UCSD-AML1 (cell line): ENCODE measurements around the gene SAMD4A.
"Not testable (repeated sequence)": the region's sequence is repeated elsewhere in the genome, so short reads cannot be mapped to it uniquely, and the experiment has no call there.

ENCODE experiments used
- DNase-seq: peaks from one replicate; lab custom pipeline; 2025; ENCODE audit not compliant: unreplicated experiment; lab: John Stamatoyannopoulos, UW

SAMD4A gene

GRCh38 chr14:54792288-54792687 lies 225.4 kb downstream of the SAMD4A start:
- DNase-seq, result no peak

- no peak for DNase-seq
Measured at GRCh38 chr14:54794159-54794558, 227.2 kb downstream of the SAMD4A start.

- DNase-seq, result no peak
Measured at GRCh38 chr14:54794796-54795195, 227.9 kb downstream of the SAMD4A start.

GRCh38 chr14:54796961-54797360 lies 230.0 kb downstream of the SAMD4A start:
- DNase-seq, result no peak

GRCh38 chr14:54797556-54797955 lies 230.6 kb downstream of the SAMD4A start:
- no peak for DNase-seq

DNA sequence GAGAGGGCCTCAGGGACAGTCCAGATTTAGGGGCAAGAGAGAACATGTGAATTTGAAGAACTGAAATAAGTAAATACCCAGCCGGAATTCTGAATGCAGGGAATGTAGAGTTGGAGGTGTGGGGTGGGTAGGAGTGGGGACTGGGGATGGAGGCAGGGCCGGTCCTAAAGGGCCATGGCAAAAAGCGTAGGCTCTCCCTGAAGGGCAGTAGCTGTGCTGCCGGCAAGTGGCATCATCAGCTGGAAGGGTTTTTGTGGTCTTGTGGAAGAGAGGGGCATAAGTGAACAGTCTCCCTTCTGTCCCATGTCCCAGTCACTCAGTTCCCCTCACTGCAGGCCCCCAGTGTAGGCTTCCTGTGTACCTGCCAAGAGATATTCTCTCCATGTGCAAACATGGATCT lies 231.1 kb downstream of the SAMD4A start:
- no peak for DNase-seq

- DNase-seq, result no peak
Measured at GRCh38 chr14:54798465-54799124, 231.7 kb downstream of the SAMD4A start.

DNA sequence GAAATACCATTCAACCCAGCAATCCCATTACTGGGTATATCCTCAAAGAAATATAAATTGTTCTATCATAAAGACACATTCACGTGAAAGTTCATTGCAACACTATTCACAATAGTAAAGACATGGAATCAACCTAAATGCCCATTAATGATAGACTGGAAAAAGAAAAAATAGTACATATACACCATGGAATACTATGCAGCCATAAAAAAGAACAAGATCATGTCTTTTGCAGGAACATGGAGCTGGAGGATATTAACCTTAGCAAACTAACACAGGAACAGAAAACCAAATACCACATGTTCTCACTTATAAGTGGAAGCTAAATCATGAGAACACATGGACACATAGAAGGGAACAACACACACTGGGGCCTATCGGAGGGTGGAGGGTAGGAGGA lies 234.6 kb downstream of the SAMD4A start:
- DNase-seq, result not testable (repeated sequence)

DNA sequence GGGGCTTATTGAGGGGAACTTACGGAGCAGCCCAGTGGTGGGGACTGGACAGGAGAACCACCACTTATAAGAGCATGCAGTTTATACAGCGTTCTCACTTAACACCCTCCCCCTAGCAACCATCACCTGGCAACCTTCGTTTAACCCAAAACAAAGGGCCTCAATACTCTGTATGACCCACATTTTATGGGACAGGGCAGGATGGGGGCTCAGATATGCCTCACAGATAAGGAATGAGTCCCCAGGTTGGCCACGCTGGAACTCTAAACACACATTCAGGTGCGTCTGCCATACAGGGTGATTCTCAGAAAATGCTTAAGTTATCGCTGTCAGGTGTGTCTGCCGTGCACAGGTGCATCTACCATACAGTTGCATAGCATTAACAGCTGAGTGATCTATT lies 236.5 kb downstream of the SAMD4A start:
- no peak for DNase-seq

DNA sequence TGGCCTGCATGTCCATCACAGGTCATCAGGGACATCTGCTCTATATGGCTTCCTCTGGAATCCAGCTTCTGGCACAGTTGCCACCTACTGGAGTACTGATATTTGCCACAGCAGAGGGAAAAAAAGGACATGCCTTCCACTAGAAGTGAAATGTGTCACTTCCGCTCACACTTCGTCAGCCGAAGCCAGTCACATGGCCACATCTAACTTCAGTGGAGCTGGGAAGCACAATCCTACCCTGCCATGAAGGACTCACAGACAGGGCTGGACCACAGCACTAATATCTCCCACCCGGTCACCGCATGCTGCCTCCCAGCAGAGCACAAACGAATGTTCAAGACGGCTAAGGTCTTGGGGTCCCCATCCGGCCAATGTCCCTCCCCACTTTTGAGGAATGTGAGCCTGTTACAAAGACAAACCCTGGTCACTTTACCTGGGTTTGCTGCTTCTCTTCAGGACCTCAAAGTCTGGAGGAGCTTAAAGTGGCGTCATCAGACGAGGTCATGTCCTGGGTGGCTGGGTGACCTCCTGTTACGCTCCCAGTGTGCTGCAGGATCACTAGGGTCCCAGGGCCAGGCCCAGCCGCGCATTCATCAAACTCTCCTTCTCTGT lies 237.1 kb downstream of the SAMD4A start:
- DNase-seq, result no peak

DNA sequence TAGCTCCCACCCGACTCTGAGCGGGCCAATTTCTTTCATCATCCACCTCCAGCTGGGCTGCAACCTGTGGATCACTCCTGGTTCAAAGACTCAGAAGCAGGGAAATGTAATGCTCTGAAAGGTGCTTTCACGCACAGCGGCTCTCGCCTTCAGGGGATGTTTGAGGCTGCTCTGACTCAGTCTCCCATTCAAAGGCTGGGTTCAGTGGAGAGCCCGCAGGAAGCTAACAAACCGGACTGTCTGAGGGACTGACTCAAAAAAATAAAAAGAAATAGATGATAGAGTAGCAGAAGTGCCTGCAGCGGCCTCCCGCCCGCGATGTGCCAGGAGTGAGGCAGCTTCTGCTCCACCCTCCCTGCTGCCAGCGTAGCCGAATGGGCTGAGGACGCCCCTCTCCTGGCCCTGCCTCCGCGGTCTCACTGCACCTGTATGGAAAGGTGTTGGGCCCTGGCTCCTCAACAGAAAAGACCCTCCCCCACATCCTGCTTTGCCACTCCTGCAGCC lies 237.7 kb downstream of the SAMD4A start:
- no peak for DNase-seq

DNA sequence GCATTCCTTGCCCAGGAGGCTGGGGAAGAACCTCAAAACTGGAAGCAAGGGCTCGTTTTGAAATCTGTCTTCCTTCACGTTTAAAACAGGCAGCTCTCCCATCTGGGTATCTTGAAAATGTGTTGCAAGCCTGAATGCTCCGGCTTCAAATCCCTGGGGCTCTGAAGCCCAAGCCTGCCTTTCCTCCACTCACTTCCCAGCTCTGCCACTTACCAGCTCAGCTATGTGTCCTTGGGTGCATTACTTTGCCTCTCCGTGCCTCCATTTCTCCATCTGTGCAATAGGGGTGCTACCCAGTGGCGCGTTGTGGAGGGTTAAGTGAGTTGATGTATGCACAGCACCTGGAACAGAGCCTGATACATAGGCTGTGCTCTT lies 238.1 kb downstream of the SAMD4A start:
- DNase-seq, result no peak

GRCh38 chr14:54805445-54806322 lies 238.8 kb downstream of the SAMD4A start:
- DNase-seq, result peak; percentile 73

- DNase-seq, result no peak
Measured at GRCh38 chr14:54806616-54807015, 239.7 kb downstream of the SAMD4A start.

- DNase-seq, result no peak
Measured at GRCh38 chr14:54807428-54807827, 240.5 kb downstream of the SAMD4A start.

DNA sequence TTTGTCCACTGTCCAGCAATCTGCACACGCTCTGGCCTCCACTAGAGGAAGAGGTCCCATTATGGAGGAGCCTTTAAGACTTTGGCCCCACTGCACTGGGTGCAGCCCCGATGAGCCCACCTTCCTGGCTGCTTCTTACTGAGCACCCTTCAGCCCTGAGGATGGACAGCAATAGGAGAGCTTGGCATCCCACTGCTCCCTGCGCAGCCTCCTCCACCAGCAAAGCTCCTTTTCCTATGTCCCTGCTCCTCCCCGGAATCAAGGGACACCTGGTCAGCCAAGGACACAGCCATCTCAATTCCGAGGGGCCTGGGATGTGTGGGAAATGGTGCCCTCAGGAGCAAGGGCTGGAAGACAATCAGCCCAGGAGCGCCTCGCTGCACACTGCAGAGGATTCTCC lies 241.0 kb downstream of the SAMD4A start:
- DNase-seq, result no peak

DNA sequence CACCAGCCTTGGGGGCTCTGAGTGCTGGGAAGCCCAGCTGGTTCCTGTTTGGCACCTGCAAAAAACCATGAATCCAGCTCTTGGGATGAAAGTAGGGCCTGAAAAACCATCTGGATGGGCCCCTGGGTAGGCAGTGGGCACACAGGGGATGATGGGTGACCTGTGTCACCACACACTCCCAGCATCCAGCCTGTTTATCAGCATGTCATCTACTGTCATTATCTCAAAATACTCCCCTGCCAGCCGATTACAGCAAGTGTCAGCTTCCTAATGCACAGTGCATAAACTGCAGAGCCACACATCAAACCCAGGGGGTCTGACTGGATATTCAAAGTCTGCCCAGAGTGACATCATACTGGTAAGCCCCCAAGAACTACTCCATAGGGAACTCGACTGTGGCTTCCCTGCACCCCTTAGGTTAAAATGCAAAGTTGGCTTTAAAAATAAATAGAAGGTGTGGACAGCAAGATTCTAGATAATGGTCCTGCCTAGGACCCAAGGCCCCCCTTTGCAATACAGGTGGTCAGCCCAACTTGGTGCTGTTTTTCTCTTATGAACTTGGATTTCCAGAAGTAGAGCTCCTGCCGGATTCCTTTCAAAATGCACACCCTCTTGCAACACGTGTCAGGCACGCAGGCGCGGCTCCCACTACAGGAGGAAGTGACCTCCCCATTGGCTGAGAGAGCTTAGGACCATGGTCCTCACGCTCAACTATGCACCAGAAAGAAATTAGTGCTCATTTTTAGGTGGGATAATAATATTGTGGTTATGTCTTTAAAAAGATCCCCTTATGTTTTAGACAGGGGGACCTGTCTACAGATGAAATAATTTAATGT lies 241.6 kb downstream of the SAMD4A start:
- no peak for DNase-seq

DNA sequence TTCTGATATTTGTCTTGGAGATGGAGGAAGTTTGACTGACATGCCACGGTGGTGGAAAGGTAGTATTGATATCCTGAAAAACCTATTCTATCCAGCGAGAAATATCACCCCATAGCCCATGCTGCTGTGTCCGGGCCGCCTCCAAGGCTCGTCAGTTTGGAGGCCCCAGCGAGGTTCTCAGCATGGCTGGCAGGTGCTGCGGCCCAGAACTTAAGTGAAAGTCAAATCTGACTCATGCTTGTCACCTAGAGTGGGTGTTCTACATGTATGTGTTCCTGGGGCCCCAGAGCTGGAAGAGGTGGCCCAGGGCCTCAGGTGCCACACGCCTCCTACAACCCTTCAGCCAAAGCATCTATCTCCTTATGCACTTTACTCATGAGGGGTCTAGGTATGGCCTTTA lies 242.8 kb downstream of the SAMD4A start:
- DNase-seq, result no peak

DNA sequence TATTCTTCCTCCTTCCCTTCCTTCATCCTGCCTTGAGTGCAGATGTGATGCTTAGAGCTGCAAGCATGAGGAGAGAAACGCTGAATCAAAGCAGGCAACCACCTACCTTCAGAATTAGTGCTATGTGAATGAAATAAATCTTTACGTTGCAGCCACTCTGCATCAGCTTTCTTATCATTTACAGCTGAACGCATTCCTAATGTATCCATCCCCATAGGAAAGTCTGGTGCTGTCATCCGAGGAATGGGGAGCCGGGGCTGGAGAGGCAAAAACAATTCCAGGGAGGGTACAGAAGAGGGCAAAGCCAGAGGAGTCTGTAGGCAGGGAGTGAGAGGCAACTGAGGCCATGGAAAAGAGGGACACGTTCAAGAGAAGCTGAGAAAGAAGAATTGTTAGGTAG lies 245.7 kb downstream of the SAMD4A start:
- DNase-seq, result no peak

GRCh38 chr14:54813081-54813480 lies 246.2 kb downstream of the SAMD4A start:
- DNase-seq, result no peak

DNA sequence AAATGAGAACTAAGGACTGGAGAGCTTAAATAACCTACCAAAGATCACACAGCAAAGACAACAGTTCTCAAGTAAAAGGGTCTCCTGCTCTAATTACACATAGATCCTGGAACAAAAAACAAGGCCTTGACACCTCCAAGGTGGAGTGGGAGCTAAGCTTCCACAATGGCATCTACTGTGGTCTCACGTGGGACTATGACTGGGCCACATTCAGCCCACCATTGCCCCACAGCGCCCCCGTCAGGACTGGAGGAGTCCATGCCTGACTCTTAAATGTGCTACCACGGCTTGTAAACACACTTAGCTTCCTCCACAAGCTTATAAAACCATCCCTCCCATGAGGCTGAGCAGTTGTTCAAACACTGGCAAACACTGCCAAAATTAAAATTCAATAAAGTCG lies 247.1 kb downstream of the SAMD4A start:
- DNase-seq, result no peak
